GM21825 (cell line): ENCODE data around the gene BAG5.
"Not testable (repeated sequence)": the region's sequence is repeated elsewhere in the genome, so short reads cannot be mapped to it uniquely, and the experiment has no call there.

Experiments
- ATAC-seq: cut with Tn5 transposase; IDR thresholded peaks from one replicate; pipeline ENCODE4 v1.9.1; 2021; ENCODE audit warnings: mild to moderate bottlenecking, moderate library complexity; ENCODE audit not compliant: unreplicated experiment

Gene BAG5

DNA sequence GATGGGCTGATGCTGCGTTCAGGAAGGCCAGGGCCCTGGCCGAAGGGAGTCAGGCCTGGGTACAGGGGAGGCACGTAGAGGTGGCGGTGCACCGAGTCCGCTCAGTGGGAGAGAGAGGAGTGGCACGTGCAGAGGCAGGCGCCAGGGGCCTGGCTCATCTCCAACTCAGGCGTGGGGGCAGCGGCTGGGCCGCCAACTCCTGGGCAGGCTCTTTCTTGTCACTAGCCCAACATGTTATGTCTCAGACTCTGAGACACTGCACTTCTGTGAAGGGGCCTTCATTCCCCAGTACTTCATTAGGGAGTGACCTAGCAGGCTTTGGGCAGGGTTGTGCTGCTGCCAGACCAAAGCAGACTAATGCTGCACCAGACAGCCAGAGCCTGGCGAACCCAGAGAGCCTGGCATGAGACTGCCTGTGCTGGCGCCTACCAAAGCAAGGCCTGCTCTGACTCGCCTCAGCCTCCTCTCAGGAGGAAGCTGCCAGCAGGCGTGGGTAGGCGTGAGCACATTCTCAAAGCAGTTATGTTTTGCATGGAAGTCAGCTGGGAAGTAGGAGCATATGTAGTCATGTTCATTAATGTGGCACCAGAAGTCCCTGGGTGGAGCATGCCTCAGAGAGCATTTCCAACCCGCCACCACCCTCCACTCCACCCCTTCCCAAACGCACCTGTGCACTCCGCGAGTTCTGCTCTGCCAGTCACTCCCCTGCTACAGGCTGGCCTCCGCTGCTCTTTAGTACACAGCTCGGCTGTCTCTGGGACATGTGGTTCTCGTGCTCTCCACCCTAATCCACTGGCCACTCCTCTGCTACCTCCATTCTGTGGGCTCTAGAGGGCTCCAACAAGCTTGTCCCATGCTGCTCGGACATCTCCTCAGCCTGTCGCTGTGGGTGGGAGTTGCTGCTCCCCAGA lies 49.5 kb downstream of the BAG5 start:
- ATAC-seq: no peak

DNA sequence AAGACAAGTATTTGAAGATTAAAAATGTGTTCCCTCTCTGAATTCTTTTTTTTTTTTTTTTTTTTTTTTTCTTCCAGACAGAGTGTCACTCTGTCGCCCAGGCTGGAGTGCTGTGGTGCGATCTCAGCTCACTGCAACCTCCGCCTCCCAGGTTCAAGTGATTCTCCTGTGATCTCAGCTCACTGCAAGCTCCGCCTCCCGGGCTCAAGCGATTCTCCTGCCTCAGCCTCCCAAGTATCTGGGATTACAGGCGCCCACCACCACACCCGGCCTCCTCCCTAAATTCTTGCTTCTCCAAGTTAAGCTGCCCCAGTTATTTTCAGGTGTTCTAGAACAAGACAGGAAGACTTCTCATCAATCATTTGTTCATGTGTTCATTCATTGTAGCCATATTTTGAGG lies 50.3 kb downstream of the BAG5 start:
- not testable (repeated sequence) for ATAC-seq

DNA sequence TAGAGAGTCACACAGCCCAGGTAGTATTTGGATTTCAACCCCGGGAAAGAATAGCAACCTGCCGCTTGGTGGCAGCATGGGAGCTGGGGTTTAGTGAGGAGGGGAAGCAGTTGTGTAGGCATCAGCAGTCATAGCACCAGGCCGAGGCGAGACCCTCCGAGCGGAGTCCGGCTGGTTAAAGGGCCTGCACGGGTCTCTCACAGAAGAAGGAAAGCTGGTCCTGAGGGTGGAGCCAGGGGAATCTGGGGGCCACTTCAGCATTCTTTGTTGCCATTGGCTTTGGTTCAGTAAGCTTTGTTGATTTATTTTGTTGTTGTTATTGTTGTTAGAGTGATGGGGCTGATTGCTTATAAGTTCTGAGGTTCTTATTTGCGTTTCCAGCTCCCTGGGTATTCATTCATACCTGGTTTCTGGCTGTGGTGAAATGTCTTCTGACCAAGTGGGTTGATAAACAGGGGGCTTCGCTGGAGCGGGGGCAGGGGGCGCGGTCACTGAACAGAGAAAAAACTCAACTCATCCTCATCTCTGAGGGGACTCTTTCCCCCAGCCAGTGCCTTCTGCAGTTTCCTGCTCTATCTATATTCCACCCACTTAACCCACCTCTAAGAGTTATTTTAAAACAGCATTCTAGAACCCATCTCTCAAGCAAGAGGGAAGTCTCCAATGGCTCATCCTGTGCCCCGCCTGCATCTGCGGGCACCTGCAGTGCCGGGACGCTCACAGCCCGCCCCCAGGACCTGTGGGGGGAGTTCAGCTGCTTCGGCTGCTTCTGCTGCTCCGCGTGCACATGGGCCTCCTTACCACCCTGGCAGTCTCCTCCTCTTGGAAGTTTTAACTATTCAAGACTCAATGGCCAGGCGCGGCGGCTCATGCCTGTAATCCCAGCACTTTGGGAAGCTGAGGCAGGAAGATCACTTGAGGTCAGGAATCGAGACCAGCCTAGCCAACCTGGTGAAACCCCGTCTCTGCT lies 51.4 kb downstream of the BAG5 start:
- ATAC-seq: no peak

DNA sequence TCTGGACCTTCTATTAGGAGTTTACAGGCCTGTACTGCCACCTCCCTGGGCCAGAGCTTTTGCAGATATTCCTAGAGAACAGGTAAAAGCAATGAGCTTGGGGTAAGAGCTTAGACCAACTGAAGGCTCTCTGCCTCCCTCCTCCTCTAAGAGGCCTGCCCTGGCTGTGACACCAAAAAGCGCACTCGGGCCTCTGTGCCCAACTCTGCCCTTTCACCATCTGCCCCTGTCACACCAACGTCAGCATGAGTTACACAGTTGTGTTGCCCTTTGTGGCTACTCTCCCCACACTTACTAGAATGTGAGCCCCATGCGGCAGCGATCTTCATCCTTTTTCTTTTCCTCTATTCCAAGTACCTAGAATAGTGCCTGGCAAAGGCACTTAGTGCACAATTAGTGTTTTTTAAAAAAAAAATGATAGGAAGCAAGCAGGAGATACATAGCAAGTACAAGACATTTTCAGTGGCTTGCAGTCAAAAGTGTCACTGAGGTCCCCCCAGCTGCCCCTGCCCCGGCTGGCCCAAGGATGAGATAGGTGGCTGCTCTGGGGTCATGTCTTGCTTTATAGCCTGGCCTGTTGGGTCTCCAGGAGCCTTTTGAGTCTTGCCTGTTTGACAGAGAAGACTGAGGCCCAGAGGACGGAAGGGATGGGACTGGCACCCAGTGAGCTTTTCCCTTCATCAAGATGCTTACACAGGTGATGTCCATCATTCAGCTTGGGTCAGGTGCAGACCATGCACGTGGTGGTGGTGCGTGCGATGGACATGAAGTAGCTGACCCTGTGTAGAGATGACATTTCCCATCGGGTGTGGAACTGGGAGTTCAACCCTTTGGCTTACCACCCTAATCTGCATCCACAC lies 52.4 kb downstream of the BAG5 start:
- ATAC-seq: no peak

DNA sequence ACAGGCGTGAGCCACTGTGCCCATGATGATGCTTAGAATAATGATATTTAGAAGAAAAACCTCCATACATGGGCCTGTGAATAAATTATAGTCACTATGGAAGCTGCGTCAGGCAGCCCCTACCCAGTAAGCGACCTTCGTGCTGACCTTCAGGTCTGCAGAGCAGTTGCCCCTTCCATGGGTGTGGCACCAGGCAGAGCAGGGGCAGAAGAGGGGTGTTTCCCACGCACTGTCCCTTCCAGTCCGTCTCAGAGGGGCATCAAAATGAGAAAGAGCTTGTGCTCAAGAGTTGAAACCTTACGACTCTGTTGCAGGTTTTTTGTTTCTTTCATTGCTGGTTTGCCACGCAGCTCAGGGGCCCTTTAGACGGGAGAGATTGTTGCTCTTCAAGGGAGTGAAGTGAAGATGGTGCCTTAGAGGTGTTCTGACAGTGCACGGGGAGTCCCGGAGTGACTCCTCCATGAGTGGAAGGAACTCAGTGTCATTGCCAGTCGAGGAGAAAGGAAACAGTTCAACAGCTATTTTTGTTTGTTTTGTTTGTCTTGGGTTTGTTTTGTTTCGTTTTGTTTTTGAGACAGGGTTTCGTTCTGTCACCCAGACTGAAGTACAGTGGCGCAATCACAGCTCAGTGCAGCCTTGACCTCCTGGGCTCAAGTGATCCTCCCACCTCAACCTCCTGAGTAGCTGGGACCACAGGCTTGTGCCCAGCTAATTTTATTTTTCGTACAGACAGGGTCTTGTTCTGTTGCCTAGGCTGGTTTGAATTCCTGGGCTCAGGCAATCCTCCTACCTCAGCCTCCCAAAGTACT lies 53.7 kb downstream of the BAG5 start:
- no peak for ATAC-seq

DNA sequence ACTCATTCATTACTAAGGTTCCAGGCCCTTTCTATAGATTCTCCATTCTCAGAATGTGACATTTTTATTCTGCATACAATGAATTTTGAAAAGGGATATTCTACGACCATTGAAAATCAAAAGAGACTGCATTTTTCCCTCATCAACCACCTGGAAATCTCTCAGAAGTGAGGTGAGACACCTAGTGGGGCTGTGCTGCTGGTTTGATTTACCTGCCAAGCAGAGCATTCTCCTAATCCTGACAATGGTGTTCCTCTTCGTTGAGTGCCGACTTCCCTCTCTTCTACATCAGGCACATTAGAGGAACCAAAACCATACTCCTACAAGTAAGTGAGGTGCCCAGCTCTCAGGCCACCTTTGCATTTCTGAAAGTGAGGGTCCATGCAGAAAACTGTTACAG lies 54.7 kb downstream of the BAG5 start:
- ATAC-seq: no peak
